CD14-positive monocyte (primary cell): ENCODE results near the gene MCCC1. TPM values are rescaled to one million over a fixed set of nuclear protein-coding genes. Genes with fewer than 3 reads are reported as not detected.
A peak's percentile ranks its signal among the peaks of the same experiment; 100 is the strongest.
"Not testable (repeated sequence)": the region's sequence is repeated elsewhere in the genome, so short reads cannot be mapped to it uniquely, and the experiment has no call there.

Experiments
- DNase-seq, 3 donors: peaks; one replicate each; pipeline ENCODE4 v3.0.0-alpha.2; 2011 to 2022
- H2AFZ ChIP-seq: 2 replicates; pipeline ENCODE4 v1.6.0; 2012; ENCODE audit warnings: mild to moderate bottlenecking, low read depth, low read length, inconsistent platforms; ENCODE audit not compliant: insufficient read depth, poor library complexity, severe bottlenecking
- H3K27ac ChIP-seq, 2 donors: 1 replicate in 1 of 2; 2 replicates in 1 of 2; pipeline ENCODE4 v1.5.1; 2012 to 2013; ENCODE audit warnings: low read length in 2 of 2, control low read depth in 1 of 2, inconsistent platforms in 1 of 2, low read depth in 1 of 2, mild to moderate bottlenecking in 1 of 2
- H3K27me3 ChIP-seq, 2 donors: one replicate each; pipeline versions ENCODE4 v1.6.0 to v1.6.1; 2011 to 2013; ENCODE audit warnings: low read length in 2 of 2; ENCODE audit not compliant: control insufficient read depth in 2 of 2, insufficient read depth in 2 of 2
- H3K36me3 ChIP-seq, 2 donors: replicated peaks in 1 of 2; 1 replicate in 1 of 2; 2 replicates in 1 of 2; pipeline versions ENCODE4 v1.5.1 to v1.6.1; 2012 to 2013; ENCODE audit warnings: low read length in 2 of 2, control low read depth in 1 of 2, inconsistent platforms in 1 of 2, mild to moderate bottlenecking in 1 of 2; ENCODE audit not compliant: insufficient read depth in 2 of 2, control insufficient read depth in 1 of 2
- H3K4me1 ChIP-seq, 2 donors: 1 replicate in 1 of 2; 2 replicates in 1 of 2; pipeline versions ENCODE4 v1.5.1 to v1.6.1; 2012 to 2013; ENCODE audit warnings: low read length in 2 of 2, control low read depth in 1 of 2, inconsistent platforms in 1 of 2, mild to moderate bottlenecking in 1 of 2, moderate library complexity in 1 of 2; ENCODE audit not compliant: insufficient read depth in 2 of 2, control insufficient read depth in 1 of 2
- H3K4me2 ChIP-seq: replicated peaks from 2 replicates; pipeline ENCODE3; 2012; ENCODE audit warnings: low read length, moderate library complexity, mild to moderate bottlenecking; ENCODE audit not compliant: poor library complexity, severe bottlenecking; ENCODE audit errors: extremely low read depth
- H3K4me3 ChIP-seq, 3 experiments: fragments of 200-600 bp in 1 of 3; sonication (generic) in 1 of 3; replicated peaks in 1 of 3; 1 replicate in 2 of 3; 2 replicates in 1 of 3; pipeline ENCODE4 v1.5.1; 2011 to 2013; ENCODE audit warnings: low read length in 3 of 3, mild to moderate bottlenecking in 3 of 3, control low read depth in 2 of 3, low read depth in 2 of 3, inconsistent platforms in 1 of 3, moderate library complexity in 1 of 3
- H3K79me2 ChIP-seq: 2 replicates; pipeline ENCODE4 v1.6.0; 2012; ENCODE audit warnings: mild to moderate bottlenecking, control low read depth, inconsistent platforms, low read length, moderate library complexity; ENCODE audit not compliant: insufficient read depth
- H3K9ac ChIP-seq: 2 replicates; pipeline ENCODE4 v1.6.0; 2017; ENCODE audit warnings: low read length, mild to moderate bottlenecking; ENCODE audit not compliant: insufficient read depth, poor library complexity, severe bottlenecking
- H3K9me3 ChIP-seq, 2 donors: replicated peaks in 1 of 2; 1 replicate in 1 of 2; 2 replicates in 1 of 2; pipeline versions ENCODE4 v1.5.1 to v1.6.1; 2012 to 2013; ENCODE audit warnings: low read length in 2 of 2, control low read depth in 1 of 2; ENCODE audit not compliant: control insufficient read depth in 1 of 2, insufficient read depth in 1 of 2
- H4K20me1 ChIP-seq: 2 replicates; pipeline ENCODE4 v1.6.0; 2012; ENCODE audit warnings: mild to moderate bottlenecking, low read length, control low read depth, moderate library complexity; ENCODE audit not compliant: insufficient read depth
- H3K27ac Mint-ChIP-seq, 7 donors: one replicate each; pipeline ENCODE4 v1.8.0; 2020; ENCODE audit warnings: mild to moderate bottlenecking in 7 of 7, mixed read lengths in 7 of 7, moderate library complexity in 6 of 7, inconsistent platforms in 2 of 7
- H3K27me3 Mint-ChIP-seq, 3 donors: one replicate each; pipeline ENCODE4 v1.8.0; 2021 to 2022; ENCODE audit warnings: low read depth in 3 of 3, mild to moderate bottlenecking in 3 of 3, mixed read lengths in 3 of 3, moderate library complexity in 3 of 3, inconsistent platforms in 1 of 3
- H3K36me3 Mint-ChIP-seq, 2 donors: one replicate each; pipeline ENCODE4 v1.8.0; 2020; ENCODE audit warnings: mixed read lengths in 2 of 2, inconsistent platforms in 1 of 2, mild to moderate bottlenecking in 1 of 2
- H3K4me1 Mint-ChIP-seq: one replicate; pipeline ENCODE4 v1.8.0; 2020; ENCODE audit warnings: mild to moderate bottlenecking, mixed read lengths
- H3K4me3 Mint-ChIP-seq, 2 donors: one replicate each; pipeline ENCODE4 v1.8.0; 2020; ENCODE audit warnings: mild to moderate bottlenecking in 2 of 2, mixed read lengths in 2 of 2, moderate library complexity in 1 of 2
- H3K9me3 Mint-ChIP-seq, 7 donors: one replicate each; pipeline ENCODE4 v1.8.0; 2020 to 2022; ENCODE audit warnings: mixed read lengths in 7 of 7, mild to moderate bottlenecking in 6 of 7, moderate library complexity in 6 of 7, inconsistent platforms in 2 of 7
- CTCF ChIP-seq: fragments of 200-600 bp; IDR thresholded peaks from one replicate; pipeline ENCODE4 v1.8.0; 2022; ENCODE audit warnings: antibody characterized with exemption, mild to moderate bottlenecking
- WGBS: methylation state at CpG from one replicate; pipeline ENCODE4 v1.1.5; 2013; ENCODE audit warnings: missing lambda C conversion rate; ENCODE audit not compliant: insufficient coverage; 5-methylcytosine and 5-hydroxymethylcytosine counted together
- intact Hi-C, 2 donors: fragments of 100-400 bp; cut with micrococcal nuclease; formaldehyde crosslinking; loops; one replicate each; pipeline versions ENCODE4 v1.15.0 to v1.15.1; 2023
- polyA plus RNA-seq, 3 donors: library from polyadenylated mRNA; depleted of rRNA in 1 of 3; unstranded in 2 of 3; stranded (reverse) in 1 of 3; fragments of 300-500 nt in 2 of 3; fragments of >200 nt in 1 of 3; fragmentation: Illumina TruSeq in 2 of 3; gene quantifications; 1 replicate in 2 of 3; 2 replicates in 1 of 3; pipeline ENCODE4 v1.2.3, GENCODE V29; 2012 to 2021

MCCC1 gene
- polyA plus RNA-seq, 3 donors, result 13.9 to 18.4 (median 16.0) TPM

GRCh38 chr3:183108470-183108869 lies 9.2 kb upstream of the MCCC1 start:
- peaks cover 13% of the 10 kb centered on the region in 2 donors for H3K4me1 ChIP-seq
- no CpG with 5 or more reads among the region's 4 CpGs for WGBS
- peaks cover 14% of the 10 kb centered on the region for H3K4me1 Mint-ChIP-seq
- intact Hi-C loops, result no loop called here
- H3K4me3 Mint-ChIP-seq, result no peak overlapping the region
- H3K27ac Mint-ChIP-seq, result peak overlapping the region in 1 of 7 donors; percentile 50
- DNase-seq, result no peak
- no peak overlapping the region for H3K4me3 ChIP-seq
- TF ChIP-seq CTCF, result no peak
- no peak overlapping the region for H3K27ac ChIP-seq
- peaks cover 0 to 1% (median 0%) of the 10 kb centered on the region in 3 donors for H3K27me3 Mint-ChIP-seq
- no peaks in the 10 kb centered on the region for H3K27me3 ChIP-seq
- no peak overlapping the region for H2AFZ ChIP-seq
- H3K36me3 Mint-ChIP-seq, result no peaks in the 10 kb centered on the region
- H3K4me2 ChIP-seq, result no peak overlapping the region
- no peak overlapping the region for H3K9ac ChIP-seq
- H3K79me2 ChIP-seq, result no peaks in the 10 kb centered on the region
- H3K9me3 ChIP-seq, result no peaks in the 10 kb centered on the region
- no peaks in the 10 kb centered on the region for H3K36me3 ChIP-seq
- no peaks in the 10 kb centered on the region for H4K20me1 ChIP-seq
- peaks cover 0 to 10% (median 5%) of the 10 kb centered on the region in 7 donors for H3K9me3 Mint-ChIP-seq

GRCh38 chr3:183108001-183108449 lies 8.7 kb upstream of the MCCC1 start:
- no peaks in the 10 kb centered on the region for H3K79me2 ChIP-seq
- H3K27ac Mint-ChIP-seq, result peak overlapping the region in 2 of 7 donors; percentile 8 to 42
- WGBS, result 0% methylated on average over 2 of the region's 2 CpGs

GRCh38 chr3:183107372-183107771 lies 8.1 kb upstream of the MCCC1 start:
- not testable (repeated sequence) for H3K79me2 ChIP-seq, H3K27ac Mint-ChIP-seq

More at GRCh38 chr3:183108001-183108449, 8.7 kb upstream of the MCCC1 start:
- H3K9me3 ChIP-seq, result no peaks in the 10 kb centered on the region
- Mint-ChIP-seq H3K4me3 (no peak overlapping the region), H3K36me3 (no peaks in the 10 kb centered on the region), H3K27me3 (peaks cover 0 to 2% (median 1%) of the 10 kb centered on the region in 3 donors), H3K4me1 (peaks cover 14% of the 10 kb centered on the region), H3K9me3 (peaks cover 0 to 10% (median 5%) of the 10 kb centered on the region in 7 donors)
- H3K4me2 ChIP-seq, result no peak overlapping the region
- H2AFZ ChIP-seq, result no peak overlapping the region
- no peaks in the 10 kb centered on the region for H3K27me3 ChIP-seq
- H3K27ac ChIP-seq, result no peak overlapping the region
- H3K4me1 ChIP-seq, result peaks cover 13% of the 10 kb centered on the region in 2 donors
- TF ChIP-seq CTCF, result no peak
- intact Hi-C loops, result no loop called here
- no peaks in the 10 kb centered on the region for H4K20me1 ChIP-seq
- peak; percentile 18 to 52 (median 41) for DNase-seq
- no peaks in the 10 kb centered on the region for H3K36me3 ChIP-seq
- no peak overlapping the region for H3K9ac ChIP-seq
- H3K4me3 ChIP-seq, result no peak overlapping the region

More at GRCh38 chr3:183107372-183107771, 8.1 kb upstream of the MCCC1 start:
- H3K27me3 ChIP-seq, H3K36me3 Mint-ChIP-seq, DNase-seq, H3K4me3 ChIP-seq, H2AFZ ChIP-seq, H3K4me3 Mint-ChIP-seq, H3K9ac ChIP-seq, H3K9me3 ChIP-seq, H3K27ac ChIP-seq, H3K27me3 Mint-ChIP-seq, H3K36me3 ChIP-seq, H3K4me2 ChIP-seq, intact Hi-C loops, H4K20me1 ChIP-seq: not testable (repeated sequence)
- 100% methylated on average over 2 of the region's 4 CpGs for WGBS
- Mint-ChIP-seq H3K9me3 (peaks cover 0 to 10% (median 5%) of the 10 kb centered on the region in 7 donors), H3K4me1 (peaks cover 14% of the 10 kb centered on the region)
- H3K4me1 ChIP-seq, result peaks cover 13% of the 10 kb centered on the region in 2 donors
